Fibroblast of upper back skin (primary cell): ENCODE measurements around the gene TMEM119.
"Not testable (repeated sequence)": the region's sequence is repeated elsewhere in the genome, so short reads cannot be mapped to it uniquely, and the experiment has no call there.

ENCODE experiments used
- DNase-seq: peaks from one replicate; pipeline ENCODE4 v3.0.0-alpha.2; 2013

Gene TMEM119

DNA sequence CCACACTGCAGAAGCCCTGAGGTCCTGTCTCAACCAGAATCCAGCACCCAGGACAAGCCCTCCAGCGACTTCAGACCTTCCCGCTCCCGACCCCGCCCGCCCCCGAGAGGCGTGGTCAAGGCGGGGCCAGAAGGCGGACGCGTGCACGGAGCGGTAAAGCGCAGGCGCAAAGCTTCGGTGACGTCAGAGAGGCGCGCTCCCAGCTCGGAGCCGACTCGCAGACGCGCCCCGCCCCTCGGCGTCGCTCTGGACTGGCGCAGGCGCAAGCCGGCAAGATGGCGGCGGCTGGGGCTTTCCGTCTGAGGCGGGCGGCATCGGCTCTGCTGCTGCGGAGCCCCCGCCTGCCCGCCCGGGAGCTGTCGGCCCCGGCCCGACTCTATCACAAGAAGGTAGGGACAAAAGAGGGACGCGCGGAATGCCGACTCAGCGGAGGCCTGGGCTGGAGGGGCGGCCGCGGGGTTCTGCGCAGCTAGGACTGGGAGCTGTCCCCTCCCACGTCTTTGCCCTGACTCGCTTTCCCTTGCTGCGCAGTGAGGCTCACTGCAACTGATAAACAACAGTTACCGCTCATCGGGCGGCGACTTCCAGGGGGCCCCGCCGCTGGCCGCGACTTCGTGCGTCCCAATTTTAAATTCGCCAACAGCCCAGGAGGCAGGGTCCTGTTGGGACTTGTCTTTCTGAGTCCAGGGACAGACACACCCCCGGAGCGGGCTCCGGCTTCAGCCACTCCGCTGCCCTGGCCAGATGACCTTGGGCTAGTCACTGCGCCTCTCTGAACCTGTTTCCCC is 35.3 kb downstream of the TMEM119 start, which contains the start of gene ISCU:
TSS of gene ISCU (plus strand) at position 249 of the 788 bp plus-strand sequence. CDS start at position 276, 27 bp downstream.
- peak; percentile 96 for DNase-seq

DNA sequence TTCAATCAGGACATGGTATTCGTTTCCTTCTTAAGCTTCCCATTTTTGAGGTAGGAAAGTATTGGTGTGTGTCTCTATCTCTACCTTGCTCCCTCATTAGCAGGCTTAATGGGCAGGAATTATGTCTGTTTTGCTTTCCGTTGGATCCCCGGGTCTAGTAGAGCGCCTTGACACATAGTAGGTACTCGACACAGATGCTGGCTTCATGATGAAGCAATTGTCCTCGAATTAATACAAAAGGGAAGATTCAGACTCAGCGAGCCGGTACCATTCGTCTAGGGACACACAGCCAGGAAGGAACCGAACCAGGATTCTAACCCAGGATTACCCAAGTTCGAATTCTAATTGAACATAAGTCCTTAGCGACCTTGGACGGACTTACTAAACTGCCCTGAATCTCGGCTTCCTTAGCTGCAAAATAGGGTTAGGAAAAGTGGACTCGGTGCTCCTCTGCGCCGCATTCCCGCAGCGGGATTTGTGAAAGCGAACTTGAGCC is 36.0 kb downstream of the TMEM119 start:
- no peak for DNase-seq

DNA sequence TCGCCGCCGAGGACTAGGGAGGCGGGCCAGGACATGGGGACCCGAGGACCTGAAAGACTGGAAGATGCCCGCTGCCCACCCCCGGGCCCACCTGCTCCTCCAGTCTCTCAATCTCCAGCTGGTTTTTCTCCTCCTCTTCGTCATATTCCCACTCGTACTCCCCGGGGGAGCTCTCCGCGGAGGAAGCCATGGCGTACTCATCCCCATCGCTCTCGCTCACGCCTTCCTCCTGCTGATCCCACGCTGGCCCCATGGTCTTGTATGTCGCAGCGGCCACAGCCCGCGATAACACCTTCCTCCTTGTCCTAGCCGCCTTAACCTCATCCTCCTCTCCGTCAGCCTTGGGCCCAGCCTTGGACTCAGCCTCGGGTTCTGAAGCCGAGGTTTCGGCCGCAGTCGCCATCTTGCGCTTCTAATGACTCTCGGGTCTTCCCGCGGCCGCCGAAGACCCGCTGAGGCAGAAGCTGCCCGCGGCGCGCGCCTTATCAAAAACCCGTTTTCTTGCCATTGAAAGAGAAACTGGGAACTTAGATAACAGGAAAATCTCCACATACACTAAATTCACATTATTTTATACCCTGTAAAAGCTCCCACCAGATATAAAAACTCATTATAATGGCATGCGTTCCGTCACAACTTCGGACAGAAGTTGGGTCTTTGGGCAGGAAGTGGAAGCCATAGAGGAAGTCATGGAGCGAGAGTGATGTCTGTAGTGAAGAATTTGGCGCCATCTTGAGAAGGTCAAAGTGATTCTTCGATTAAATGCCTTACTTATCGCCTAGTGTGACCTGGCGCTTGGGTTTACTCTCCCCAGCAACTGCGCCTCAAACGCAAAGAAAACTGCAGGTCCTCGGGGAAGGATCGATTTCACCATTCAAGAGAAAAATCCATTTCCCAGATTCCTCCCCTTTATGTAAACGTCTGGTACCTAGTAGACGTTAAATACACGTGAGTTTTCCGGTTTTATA is 36.8 kb downstream of the TMEM119 start, which contains the start of gene SART3:
TSS of gene SART3 (minus strand) at position 422 of the 968 bp plus-strand sequence. CDS start at position 403, 19 bp downstream.
- DNase-seq, result peak; percentile 86

DNA sequence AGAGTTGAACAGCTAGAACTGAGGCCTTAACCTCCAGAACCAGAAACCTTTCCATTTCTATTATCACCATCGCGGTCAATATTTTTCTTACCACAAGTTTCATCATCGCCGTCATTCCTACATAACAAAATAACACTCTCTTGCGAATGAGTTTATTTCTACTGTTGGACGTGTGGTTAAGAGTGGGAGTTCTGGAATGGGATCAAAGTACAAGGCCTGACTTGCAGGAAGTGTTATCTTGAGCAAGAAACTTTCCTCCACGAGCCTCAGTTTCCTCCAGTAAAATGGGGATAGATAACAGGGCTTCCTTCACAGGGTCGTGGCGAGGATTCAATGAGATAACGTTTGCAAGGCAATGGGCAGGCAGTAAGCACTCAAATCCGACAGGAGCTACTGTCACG is 37.6 kb downstream of the TMEM119 start:
- peak; percentile 37 for DNase-seq

DNA sequence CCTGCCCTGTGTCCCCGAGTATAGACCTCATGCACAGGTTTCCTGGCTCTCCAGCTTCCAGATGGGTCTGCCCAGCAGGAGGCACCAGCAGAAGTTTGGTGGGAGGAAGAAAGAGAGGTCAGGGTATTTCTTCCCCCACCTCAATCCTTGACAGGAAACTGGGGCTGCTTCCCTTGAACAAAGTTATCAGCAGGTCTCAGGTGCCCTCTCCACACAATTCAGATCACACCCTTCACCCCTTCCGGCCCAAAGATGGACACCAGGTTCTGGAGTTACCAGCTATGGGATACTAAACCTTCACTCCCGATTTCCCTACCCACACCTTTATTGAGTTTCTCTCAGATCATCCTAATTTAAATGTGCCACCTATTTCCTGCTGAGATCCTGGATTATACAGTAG is 38.1 kb downstream of the TMEM119 start:
- DNase-seq, result no peak

DNA sequence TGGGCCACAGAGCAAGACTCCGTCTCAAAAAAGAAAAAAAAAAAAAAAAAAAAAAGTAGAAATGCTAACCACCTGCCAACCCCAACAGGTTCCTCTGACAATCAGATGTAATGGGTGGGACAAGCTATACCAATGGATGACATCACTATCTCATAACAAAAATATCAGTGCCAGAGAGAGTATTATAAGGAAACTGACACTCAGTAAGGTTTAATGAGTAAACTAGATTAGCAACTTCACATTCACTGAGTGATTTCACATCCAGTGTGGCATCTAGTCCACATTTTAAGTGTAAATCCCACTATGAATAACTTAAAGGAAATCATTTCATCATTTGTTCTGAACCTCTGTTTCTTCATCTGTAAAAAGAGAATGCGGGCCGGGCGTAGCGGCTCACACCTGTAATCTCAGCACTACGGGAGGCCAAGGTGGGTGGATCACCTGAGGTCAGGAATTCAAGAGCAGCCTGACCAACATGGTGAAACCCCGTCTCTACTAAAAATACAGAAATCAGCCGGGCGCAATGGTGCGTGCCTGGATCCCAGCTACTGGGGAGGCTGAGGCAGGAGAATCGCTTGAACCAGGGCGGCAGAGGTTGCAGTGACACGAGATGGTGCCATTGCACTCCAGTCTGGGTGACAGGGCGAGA is 38.8 kb downstream of the TMEM119 start:
- DNase-seq, result no peak

DNA sequence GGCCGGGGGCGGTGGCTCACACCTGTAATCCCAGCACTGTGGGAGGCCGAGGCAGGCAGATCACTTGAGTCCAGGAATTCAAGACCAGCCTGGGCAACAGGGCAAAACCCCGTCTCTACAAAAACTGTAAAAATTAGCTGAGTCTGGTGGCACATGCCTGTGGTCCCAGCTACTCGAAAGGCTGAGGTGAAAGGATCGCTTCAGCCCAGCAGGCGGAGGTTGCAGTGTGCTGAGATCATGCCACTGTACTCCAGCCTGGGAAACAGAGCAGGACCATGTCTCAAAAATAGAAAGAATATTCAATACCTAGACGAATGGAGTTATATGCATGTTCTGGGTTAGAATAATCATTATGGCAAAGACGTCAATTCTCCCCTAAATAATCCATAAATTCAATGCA is 42.5 kb downstream of the TMEM119 start:
- DNase-seq, result not testable (repeated sequence)

DNA sequence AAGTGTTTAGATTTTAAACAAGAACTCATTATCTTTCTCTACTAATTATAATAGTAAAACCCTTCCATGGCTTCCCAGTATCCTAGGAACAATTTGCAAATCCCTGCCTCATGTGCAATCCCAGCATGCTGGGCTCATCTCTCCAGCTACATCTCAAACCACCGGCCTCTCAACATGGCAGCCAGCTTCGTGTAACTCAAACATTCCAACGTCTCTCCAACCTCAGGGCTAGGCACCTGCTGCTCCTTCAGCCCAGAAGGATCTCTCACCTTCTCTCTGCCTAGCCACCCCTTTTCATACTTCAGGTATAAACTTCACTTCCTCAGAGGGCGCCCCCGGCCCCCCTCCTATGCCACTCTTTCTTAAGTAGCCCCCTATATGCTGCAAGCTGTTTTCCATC is 44.1 kb downstream of the TMEM119 start:
- DNase-seq, result no peak

DNA sequence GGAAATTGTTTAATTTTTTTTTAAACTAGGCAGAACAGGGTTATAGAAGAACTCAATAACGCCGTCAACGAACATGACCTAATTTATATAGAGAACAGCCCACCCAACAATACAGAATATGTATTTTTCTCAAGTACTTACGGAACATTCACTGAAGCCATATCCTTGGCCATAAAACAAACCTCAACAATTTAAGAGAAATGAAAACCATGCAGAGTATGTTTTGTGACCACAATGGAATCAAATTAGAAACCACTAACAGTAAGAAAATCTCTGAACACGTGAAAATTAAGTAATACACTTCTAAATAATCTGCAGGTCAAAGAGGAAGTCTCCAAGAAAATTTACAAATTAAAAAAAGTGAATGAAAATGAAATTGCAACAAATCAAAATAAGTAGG is 46.3 kb downstream of the TMEM119 start:
- peak; percentile 79 for DNase-seq

DNA sequence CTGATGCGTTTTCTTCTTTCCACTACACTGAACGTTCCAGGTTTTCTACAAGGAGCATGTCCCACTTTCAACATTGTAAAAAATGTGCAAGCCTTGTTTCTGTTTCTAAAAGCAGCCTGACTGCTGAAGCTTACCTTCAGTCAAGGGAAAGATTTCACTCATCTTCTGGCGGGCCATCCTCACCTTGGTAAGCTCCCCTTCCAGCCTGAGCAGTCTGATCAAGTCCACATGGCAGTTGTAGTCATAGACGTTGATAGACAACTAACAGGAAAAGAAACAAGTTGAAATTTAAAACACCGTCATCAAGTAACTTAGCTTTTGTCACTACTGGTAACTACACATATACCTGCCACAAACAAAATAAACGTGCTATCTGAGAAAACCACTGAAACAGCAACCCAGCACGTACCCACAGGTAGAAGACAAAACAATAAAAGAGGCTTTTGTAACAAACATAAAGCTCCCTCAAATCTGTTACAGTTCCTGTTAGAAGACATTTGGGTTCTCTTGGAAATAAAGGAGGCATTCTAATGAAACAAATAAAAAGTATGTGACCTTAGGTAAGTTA is 48.8 kb downstream of the TMEM119 start:
- no peak for DNase-seq

DNA sequence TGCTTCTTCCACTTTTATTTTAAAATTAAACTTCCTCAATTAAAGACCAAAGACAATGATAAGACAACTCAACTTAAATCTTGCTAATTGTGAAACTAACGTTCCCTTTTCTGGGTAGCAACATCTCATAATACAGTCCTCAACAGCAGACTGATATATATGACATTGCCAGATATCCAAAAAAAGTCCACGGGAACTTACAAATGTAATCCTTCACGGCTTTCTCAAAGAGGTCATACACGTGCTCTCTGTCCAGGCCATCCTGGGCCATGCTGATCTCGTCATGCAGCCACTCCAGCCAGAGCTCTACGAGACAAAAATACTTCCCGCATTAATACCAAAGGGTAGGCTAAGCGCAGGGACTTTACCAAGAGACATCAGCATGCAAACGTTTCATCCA is 50.2 kb downstream of the TMEM119 start:
- DNase-seq, result no peak

DNA sequence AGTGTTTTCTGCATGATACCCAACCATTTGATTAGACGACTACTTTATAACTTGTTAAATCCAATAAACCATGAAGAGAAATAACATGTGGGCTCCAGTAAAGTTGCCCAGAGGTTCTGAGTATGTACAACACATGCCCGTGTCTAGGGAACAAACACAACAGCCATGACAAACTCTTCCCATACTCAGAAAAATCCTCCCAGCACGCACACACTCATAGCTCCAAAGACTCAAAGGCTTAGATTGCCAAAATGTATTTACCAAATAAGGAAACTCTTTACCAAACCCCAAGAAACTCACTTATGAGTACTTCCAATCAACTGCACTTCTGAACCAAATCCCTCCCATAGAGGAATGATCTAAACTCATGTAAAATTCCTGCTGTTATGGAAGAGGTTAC is 54.2 kb downstream of the TMEM119 start:
- DNase-seq, result peak; percentile 31

DNA sequence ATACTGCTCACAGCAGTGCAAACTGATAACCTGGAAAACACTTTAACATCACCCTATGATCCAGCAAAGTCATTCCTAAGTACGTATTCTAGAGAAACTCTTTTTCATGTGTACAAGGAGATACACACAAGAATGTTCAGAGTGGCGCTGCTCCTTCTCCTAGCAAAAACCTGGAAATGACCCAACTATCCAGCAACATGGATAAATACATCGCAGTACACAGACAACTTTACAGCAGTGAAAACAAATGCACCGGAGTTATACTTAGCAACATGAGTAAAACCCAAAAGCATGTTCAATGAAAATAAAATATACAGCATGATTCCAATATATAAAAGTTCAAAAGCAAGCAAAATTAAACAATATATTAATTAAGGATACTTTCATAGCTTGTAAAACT is 55.6 kb downstream of the TMEM119 start:
- DNase-seq, result peak; percentile 28
